Pancreas (tissue), 10 donors: Measurements from ENCODE around the gene ZSWIM6. TPM values are rescaled to one million over a fixed set of nuclear protein-coding genes. Genes with fewer than 3 reads are reported as not detected.

ENCODE experiments used
- ATAC-seq, 4 donors: fragments of 200-7000 bp; cut with Tn5 transposase; one replicate each; pipeline versions ENCODE4 v1.8.0 to v1.9.1; 2020; ENCODE audit warnings: mild to moderate bottlenecking in 4 of 4, moderate library complexity in 4 of 4
- DNase-seq, 6 donors: peaks; one replicate each; pipeline ENCODE4 v3.0.0-alpha.2; 2020
- FAIRE-seq: peaks from 2 replicates; lab custom pipeline; 2012; peaks lifted over from hg19 to GRCh38; lab: Jason Lieb, UNC
- H3K27ac ChIP-seq, 4 donors: fragments of 200-600 bp; sonication (generic); 1 replicate in 3 of 4; 2 replicates in 1 of 4; pipeline versions ENCODE4 v1.5.0 to v1.8.0; 2020
- H3K27me3 ChIP-seq, 4 donors: fragments of 200-600 bp; one replicate each; pipeline ENCODE4 v1.8.0; 2021
- H3K36me3 ChIP-seq, 3 donors: fragments of 200-600 bp; sonication (generic) in 1 of 3; one replicate each; pipeline versions ENCODE4 v1.5.0 to v1.8.0; 2020 to 2021
- H3K4me1 ChIP-seq, 3 donors: fragments of 200-600 bp; one replicate each; pipeline ENCODE4 v1.8.0; 2021
- H3K4me3 ChIP-seq, 4 donors: fragments of 200-600 bp; sonication (generic) in 2 of 4; one replicate each; pipeline versions ENCODE4 v1.5.0 to v1.8.0; 2020 to 2021
- H3K9me3 ChIP-seq, 4 donors: fragments of 200-600 bp; one replicate each; pipeline ENCODE4 v1.8.0; 2021
- WGBS, 2 donors: extraction: QIAGEN DNeasy Blood & Tissue Kit; methylation state at CpG; one replicate each; pipeline ENCODE4 v1.1.7; 2013; 5-methylcytosine and 5-hydroxymethylcytosine counted together
- intact Hi-C, 3 donors: fragments of 100-400 bp; cut with DNase I; formaldehyde crosslinking; loops; one replicate each; pipeline versions ENCODE4 v1.11.1 to v1.14.2; 2022
- polyA plus RNA-seq, 2 donors: library from polyadenylated mRNA; stranded (reverse); fragments of 200-250 nt; gene quantifications; one replicate each; pipeline ENCODE4 v1.2.3, GENCODE V29; 2013
- total RNA-seq, 6 donors: library from RNA; stranded (reverse); fragmentation: NEBNext Ultra II Directional in 4 of 6; extraction: Animal tissue kit (Norgen Biotek cat#: 25700) in 4 of 6; gene quantifications; one replicate each; pipeline versions ENCODE4 v1.2.1 to v1.2.4, GENCODE V29; 2021 to 2023
- TF ChIP-seq, protein P1 (sequence below), 4 donors: fragments of 200-600 bp; sonication (generic) in 3 of 4; IDR thresholded peaks; one replicate each; pipeline versions ENCODE4 v1.5.0 to v1.8.0; 2021; ENCODE audit warnings: antibody characterized with exemption in 4 of 4
- donor health status: healthy with polysubstance abuse.
- donor health status: DM: no; HTN: no; CAD: no; lungs with moderate emphysema.
- donor health status: DM: no; HTN: no; CAD: no.
- donor health status: control.
- donor health status: control.
- donor health status: Bipolar disorder and iron deficiency.
- donor health status: DM: yes; HTN: yes; CAD: no.
- donor health status: DM: no; HTN: no; CAD: no.
- donor health status: DM: no; HTN: no; CAD: no.
- donor health status: DM: yes; HTN: yes; CAD: no.

ZSWIM6 gene
- total and polyA plus RNA-seq, 8 donors: 3.6 to 12.9 (median 6.2) TPM

DNA sequence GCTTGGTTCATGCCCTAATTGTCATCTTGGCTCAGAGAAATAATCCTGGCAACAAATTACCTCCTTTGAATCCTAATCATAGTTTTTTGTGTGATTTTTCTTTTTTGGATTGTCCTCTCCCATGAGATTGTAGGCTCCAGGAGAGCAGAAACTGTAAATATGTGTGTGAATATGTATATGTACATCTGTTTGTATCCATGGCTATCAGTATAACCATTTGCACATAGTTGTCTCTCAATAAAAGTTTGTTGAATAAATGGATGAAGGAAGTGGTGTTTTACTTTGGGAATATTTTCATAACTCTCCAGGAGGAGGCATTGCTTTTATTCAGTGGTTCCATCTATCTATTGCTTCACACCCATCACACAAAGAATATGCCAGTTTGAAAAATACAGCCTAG, 20.1 kb downstream of the ZSWIM6 start:
- no peak for FAIRE-seq
- intact Hi-C loops: no loop called here
- no peak overlapping the region for H3K4me3 ChIP-seq
- no peaks in the 10 kb centered on the region for H3K36me3 ChIP-seq
- peaks cover 0 to 11% (median 0%) of the 10 kb centered on the region in 3 donors for H3K4me1 ChIP-seq
- H3K27ac ChIP-seq: no peak overlapping the region
- no peaks in the 10 kb centered on the region for H3K27me3 ChIP-seq
- no peaks in the 10 kb centered on the region for H3K9me3 ChIP-seq
- peak in 1 of 4 donors; percentile 31 for ATAC-seq
- TF ChIP-seq, protein P1, sequence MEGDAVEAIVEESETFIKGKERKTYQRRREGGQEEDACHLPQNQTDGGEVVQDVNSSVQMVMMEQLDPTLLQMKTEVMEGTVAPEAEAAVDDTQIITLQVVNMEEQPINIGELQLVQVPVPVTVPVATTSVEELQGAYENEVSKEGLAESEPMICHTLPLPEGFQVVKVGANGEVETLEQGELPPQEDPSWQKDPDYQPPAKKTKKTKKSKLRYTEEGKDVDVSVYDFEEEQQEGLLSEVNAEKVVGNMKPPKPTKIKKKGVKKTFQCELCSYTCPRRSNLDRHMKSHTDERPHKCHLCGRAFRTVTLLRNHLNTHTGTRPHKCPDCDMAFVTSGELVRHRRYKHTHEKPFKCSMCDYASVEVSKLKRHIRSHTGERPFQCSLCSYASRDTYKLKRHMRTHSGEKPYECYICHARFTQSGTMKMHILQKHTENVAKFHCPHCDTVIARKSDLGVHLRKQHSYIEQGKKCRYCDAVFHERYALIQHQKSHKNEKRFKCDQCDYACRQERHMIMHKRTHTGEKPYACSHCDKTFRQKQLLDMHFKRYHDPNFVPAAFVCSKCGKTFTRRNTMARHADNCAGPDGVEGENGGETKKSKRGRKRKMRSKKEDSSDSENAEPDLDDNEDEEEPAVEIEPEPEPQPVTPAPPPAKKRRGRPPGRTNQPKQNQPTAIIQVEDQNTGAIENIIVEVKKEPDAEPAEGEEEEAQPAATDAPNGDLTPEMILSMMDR (IDR thresholded peaks at IDR 0.05): no peak
- no peak for DNase-seq

DNA sequence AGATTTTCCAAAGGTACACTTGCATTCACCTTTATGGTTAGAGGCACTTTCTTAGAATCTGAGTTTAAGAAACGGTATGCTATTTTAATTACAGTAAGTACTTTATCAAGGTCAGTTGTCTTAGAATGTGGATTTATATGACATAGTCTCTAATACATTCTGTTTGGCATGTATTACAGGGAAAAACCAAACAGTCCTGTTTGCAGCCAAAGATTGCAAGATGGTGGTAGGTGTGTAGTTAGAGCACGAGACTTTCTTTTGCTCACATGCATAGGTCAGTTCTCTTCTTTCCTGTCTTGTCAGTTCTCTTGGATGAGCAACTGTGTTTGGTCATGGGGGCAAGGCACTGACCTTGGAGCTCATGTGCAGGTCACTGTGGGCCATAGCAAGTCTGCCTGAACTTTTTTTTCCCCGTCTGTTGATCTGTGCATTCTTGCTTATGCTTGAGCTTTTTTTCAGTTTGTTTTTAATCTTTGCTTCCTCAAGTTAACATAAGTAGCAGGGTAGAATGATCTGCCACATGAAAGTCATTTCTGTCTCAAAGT, 20.6 kb downstream of the ZSWIM6 start:
- 48 to 54% methylated on average over 3 of the region's 3 CpGs for WGBS, 2 donors
- ATAC-seq: peak in 2 of 4 donors; percentile 59 to 61

DNA sequence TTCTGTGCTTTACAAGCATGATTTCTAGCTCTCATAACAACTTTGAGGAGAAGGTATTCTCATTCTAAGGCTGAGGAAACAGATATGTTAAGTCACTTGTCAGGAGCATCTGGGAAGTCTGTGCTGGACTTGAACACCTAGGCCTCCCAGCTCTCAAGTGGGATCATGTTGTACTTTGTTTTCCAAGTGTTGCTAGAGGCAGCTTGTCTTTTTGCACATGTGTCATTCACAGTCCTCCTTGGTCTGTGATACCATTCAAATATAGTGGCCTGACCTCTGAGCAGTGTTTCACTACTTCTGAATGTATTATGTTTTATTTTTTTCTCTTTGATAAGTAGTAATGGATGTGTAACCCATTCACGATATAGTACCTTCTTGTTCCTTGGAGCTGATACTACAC, 21.2 kb downstream of the ZSWIM6 start:
- Histone ChIP-seq H3K9me3 (no peaks in the 10 kb centered on the region), H3K27me3 (no peaks in the 10 kb centered on the region), H3K27ac (no peak overlapping the region), H3K4me3 (no peak overlapping the region), H3K36me3 (no peaks in the 10 kb centered on the region), H3K4me1 (peaks cover 0 to 12% (median 0%) of the 10 kb centered on the region in 3 donors)
- 84 to 95% methylated on average over 1 of the region's 1 CpG for WGBS, 2 donors
- ATAC-seq: peak in 1 of 4 donors; percentile 19
- intact Hi-C loops: no loop called here
- TF ChIP-seq, protein P1 (IDR thresholded peaks at IDR 0.05): no peak
- FAIRE-seq: no peak
- DNase-seq: no peak

More for the DNA sequence above, 20.6 kb downstream of the ZSWIM6 start:
- TF ChIP-seq, protein P1 (IDR thresholded peaks at IDR 0.05): no peak
- H3K27me3 ChIP-seq: no peaks in the 10 kb centered on the region
- intact Hi-C loops: no loop called here
- DNase-seq: no peak
- no peak overlapping the region for H3K27ac ChIP-seq
- no peaks in the 10 kb centered on the region for H3K9me3 ChIP-seq
- FAIRE-seq: no peak
- peaks cover 0 to 11% (median 0%) of the 10 kb centered on the region in 3 donors for H3K4me1 ChIP-seq
- no peak overlapping the region for H3K4me3 ChIP-seq
- no peaks in the 10 kb centered on the region for H3K36me3 ChIP-seq

DNA sequence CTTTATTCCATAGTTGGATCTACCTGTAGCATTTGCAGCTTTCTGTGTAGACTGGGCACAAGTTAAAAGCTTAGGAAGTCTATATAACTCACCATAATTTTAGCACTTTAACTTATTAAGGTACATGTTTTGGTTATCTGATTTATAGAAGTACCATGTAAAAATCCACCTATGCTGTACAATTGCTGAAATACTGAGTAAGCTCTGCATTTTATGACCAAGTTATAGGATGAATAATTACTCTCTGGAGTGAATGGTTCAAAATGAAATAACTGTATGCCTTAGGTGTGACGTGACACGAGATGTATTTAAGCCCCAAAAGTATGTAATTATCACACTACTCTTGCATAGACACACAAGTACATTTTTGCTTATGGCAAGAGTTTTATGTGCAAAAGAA, 22.1 kb downstream of the ZSWIM6 start:
- Histone ChIP-seq H3K4me3 (no peak overlapping the region), H3K27ac (no peak overlapping the region), H3K27me3 (no peaks in the 10 kb centered on the region), H3K36me3 (no peaks in the 10 kb centered on the region), H3K4me1 (peaks cover 0 to 16% (median 0%) of the 10 kb centered on the region in 3 donors), H3K9me3 (no peaks in the 10 kb centered on the region)
- ATAC-seq (no peak), FAIRE-seq (no peak), DNase-seq (no peak)
- intact Hi-C loops: no loop called here
- TF ChIP-seq, protein P1 (IDR thresholded peaks at IDR 0.05): no peak
- 92 to 94% methylated on average over 2 of the region's 2 CpGs for WGBS, 2 donors

DNA sequence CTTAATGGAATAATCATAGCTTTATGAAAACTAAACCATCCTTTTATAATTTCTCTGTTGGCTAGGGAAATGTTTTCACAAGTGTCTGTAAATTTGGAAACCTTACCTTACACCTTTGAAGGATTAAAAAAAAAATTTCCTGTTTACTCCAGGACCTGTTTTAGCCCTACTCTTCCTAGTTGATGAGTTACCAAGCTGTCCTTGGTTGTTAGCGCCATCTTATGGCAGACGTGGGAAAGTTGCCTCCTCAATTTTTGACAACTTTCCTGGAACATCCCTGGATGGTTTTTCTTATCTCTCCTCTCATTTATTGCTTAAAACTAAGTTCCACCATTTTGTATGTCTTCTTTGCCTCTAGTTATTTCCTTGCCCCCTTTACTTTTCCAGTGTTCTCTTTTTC, 25.7 kb downstream of the ZSWIM6 start:
- Histone ChIP-seq H3K27ac (no peak overlapping the region), H3K4me1 (peaks cover 0 to 24% (median 0%) of the 10 kb centered on the region in 3 donors), H3K9me3 (no peaks in the 10 kb centered on the region), H3K4me3 (no peak overlapping the region), H3K27me3 (no peaks in the 10 kb centered on the region), H3K36me3 (no peaks in the 10 kb centered on the region)
- DNase-seq (no peak), ATAC-seq (no peak), FAIRE-seq (no peak)
- TF ChIP-seq, protein P1 (IDR thresholded peaks at IDR 0.05): no peak
- 42 to 44% methylated on average over 2 of the region's 2 CpGs for WGBS, 2 donors
- intact Hi-C loops: no loop called here
